Mucosa of gallbladder (tissue), 1 donor: ENCODE measurements around the gene DNPEP. TPM values are rescaled to one million over a fixed set of nuclear protein-coding genes. Genes with fewer than 3 reads are reported as not detected.

Source experiments
- total RNA-seq: library from RNA; stranded (reverse); gene quantifications from one replicate; pipeline ENCODE4 v1.2.1, GENCODE V29; 2021
- donor health status: DM: no; HTN: no; CAD: no.

The DNPEP gene
- total RNA-seq, 1 donor from 2014 or later: 58.5 TPM

Other genes with a start within 250 kb of the DNPEP start
- 8.7 TPM for gene NHEJ1, start 227.1 kb downstream of the DNPEP start, total RNA-seq
- 4.7 TPM for gene SLC23A3, start 217.9 kb downstream of the DNPEP start, total RNA-seq
- 81.2 TPM for gene CNPPD1, start 211.0 kb downstream of the DNPEP start, total RNA-seq
- 116 TPM for gene RETREG2, start 209.6 kb downstream of the DNPEP start, total RNA-seq
- gene ZFAND2B, start 181.1 kb downstream of the DNPEP start, total RNA-seq: 52.6 TPM
- 65.8 TPM for gene ABCB6, start 169.0 kb downstream of the DNPEP start, total RNA-seq
- 73.1 TPM for gene ATG9A, start 158.3 kb downstream of the DNPEP start, total RNA-seq
- 74.4 TPM for gene ANKZF1, start 158.1 kb downstream of the DNPEP start, total RNA-seq
- gene GLB1L, start 142.5 kb downstream of the DNPEP start, total RNA-seq: 22.2 TPM
- 27.5 TPM for gene STK16, start 142.4 kb downstream of the DNPEP start, total RNA-seq
- not detected for gene TUBA4B, start 134.7 kb downstream of the DNPEP start, total RNA-seq
- 40.6 TPM for gene TUBA4A, start 134.0 kb downstream of the DNPEP start, total RNA-seq
- 161 TPM for gene DNAJB2, start 108.5 kb downstream of the DNPEP start, total RNA-seq
- 0.60 TPM for gene PTPRN, start 78.5 kb downstream of the DNPEP start, total RNA-seq
- not detected for gene RESP18, start 55.2 kb downstream of the DNPEP start, total RNA-seq
- gene DES, start 30.5 kb upstream of the DNPEP start, total RNA-seq: 3,602 TPM
- gene SPEG, start 46.9 kb upstream of the DNPEP start, total RNA-seq: 80.5 TPM
- gene GMPPA, start 111.0 kb upstream of the DNPEP start, total RNA-seq: 49.2 TPM
- gene ASIC4, start 126.6 kb upstream of the DNPEP start, total RNA-seq: not detected
- gene CHPF, start 155.9 kb upstream of the DNPEP start, total RNA-seq: 103 TPM
- gene TMEM198, start 156.1 kb upstream of the DNPEP start, total RNA-seq: 4.4 TPM
- gene OBSL1, start 183.6 kb upstream of the DNPEP start, total RNA-seq: 57.8 TPM
- gene INHA, start 184.4 kb upstream of the DNPEP start, total RNA-seq: 0.37 TPM
- 44.4 TPM for gene STK11IP, start 209.9 kb upstream of the DNPEP start, total RNA-seq
- gene SLC4A3, start 239.7 kb upstream of the DNPEP start, total RNA-seq: 7.3 TPM